Measurements from ENCODE around the gene AIM2. TPM values are rescaled to one million over a fixed set of nuclear protein-coding genes. Genes with fewer than 3 reads are reported as not detected.

Gene AIM2
- total and polyA plus RNA-seq, 4 donors: 0.28 to 0.42 (median 0.31) TPM

GRCh38 chr1:159055181-159055641 lies 21.4 kb downstream of the AIM2 start:
- 75% methylated on average over 5 of the region's 5 CpGs for WGBS
- no peak overlapping the region for H3K4me3 ChIP-seq (ENCODE audit: low read depth in 1 of 3, low read length in 3 of 3)
- no peaks in the 10 kb centered on the region for H3K4me1 ChIP-seq (ENCODE audit: control insufficient read depth in 4 of 4, insufficient read depth in 4 of 4, low read length in 3 of 4)
- H3K27me3 ChIP-seq (ENCODE audit: control insufficient read depth in 4 of 4, insufficient read depth in 4 of 4, low read length in 3 of 4): no peaks in the 10 kb centered on the region
- H3K9me3 ChIP-seq (ENCODE audit: control insufficient read depth in 4 of 4, low read length in 3 of 4): no peaks in the 10 kb centered on the region
- H3K9ac ChIP-seq (ENCODE audit: low read depth in 1 of 2, low read length in 2 of 2): no peak overlapping the region
- H3K27ac ChIP-seq (ENCODE audit: low read depth in 1 of 2, low read length in 2 of 2): no peak overlapping the region
- TF ChIP-seq TAF1 (conservative IDR thresholded peaks at IDR 0.05) (no peak), ATF3 (IDR thresholded peaks at IDR 0.05) (no peak), RXRA (IDR thresholded peaks at IDR 0.05) (no peak), GABPA (IDR thresholded peaks at IDR 0.05 in 1 of 2, conservative IDR thresholded peaks at IDR 0.05 in 1 of 2) (no peak), FOXA2 (IDR thresholded peaks at IDR 0.05) (no peak), MAX (IDR thresholded peaks at IDR 0.05) (no peak), ZBTB33 (IDR thresholded peaks at IDR 0.05) (no peak), NR2F2 (IDR thresholded peaks at IDR 0.05) (no peak), HNF4A (conservative IDR thresholded peaks at IDR 0.05) (no peak), SP1 (IDR thresholded peaks at IDR 0.05) (no peak), HNF4G (IDR thresholded peaks at IDR 0.05) (no peak), YY1 (IDR thresholded peaks at IDR 0.05) (no peak), RAD21 (IDR thresholded peaks at IDR 0.05) (no peak), CTCF (IDR thresholded peaks at IDR 0.05; ENCODE audit: low read depth, low read length, missing input control) (no peak)
- no peak for DNase-seq (ENCODE audit: low spot score)
- peaks cover 0 to 12% (median 6%) of the 10 kb centered on the region in 4 donors for H3K36me3 ChIP-seq (ENCODE audit: control insufficient read depth in 4 of 4, insufficient read depth in 3 of 4, low read depth in 1 of 4, low read length in 3 of 4)

GRCh38 chr1:159054427-159054826 lies 22.1 kb downstream of the AIM2 start:
- TF ChIP-seq NR2F2 (IDR thresholded peaks at IDR 0.05) (no peak), HNF4G (IDR thresholded peaks at IDR 0.05) (no peak), FOXA1 (IDR thresholded peaks at IDR 0.05) (no peak), JUND (IDR thresholded peaks at IDR 0.05) (no peak), TAF1 (conservative IDR thresholded peaks at IDR 0.05) (no peak), SP1 (IDR thresholded peaks at IDR 0.05) (no peak), GABPA (IDR thresholded peaks at IDR 0.05 in 1 of 2, conservative IDR thresholded peaks at IDR 0.05 in 1 of 2) (no peak), MAX (IDR thresholded peaks at IDR 0.05) (no peak), FOXA2 (IDR thresholded peaks at IDR 0.05) (no peak)
- Histone ChIP-seq H3K9ac (ENCODE audit: low read depth in 1 of 2, low read length in 2 of 2) (no peak overlapping the region), H3K27me3 (ENCODE audit: control insufficient read depth in 4 of 4, insufficient read depth in 4 of 4, low read length in 3 of 4) (no peaks in the 10 kb centered on the region), H3K36me3 (ENCODE audit: control insufficient read depth in 4 of 4, insufficient read depth in 3 of 4, low read depth in 1 of 4, low read length in 3 of 4) (peaks cover 0 to 13% (median 7%) of the 10 kb centered on the region in 4 donors), H3K4me3 (ENCODE audit: low read depth in 1 of 3, low read length in 3 of 3) (no peak overlapping the region), H3K9me3 (ENCODE audit: control insufficient read depth in 4 of 4, low read length in 3 of 4) (no peaks in the 10 kb centered on the region), H3K27ac (ENCODE audit: low read depth in 1 of 2, low read length in 2 of 2) (no peak overlapping the region), H3K4me1 (ENCODE audit: control insufficient read depth in 4 of 4, insufficient read depth in 4 of 4, low read length in 3 of 4) (no peaks in the 10 kb centered on the region)
- WGBS: 41% methylated on average over 2 of the region's 2 CpGs
- no peak for DNase-seq (ENCODE audit: low spot score)

All from liver (tissue), 9 donors.